ENCODE results near the gene CROCC.
"Not testable (repeated sequence)": the region's sequence is repeated elsewhere in the genome, so short reads cannot be mapped to it uniquely, and the experiment has no call there.

Gene CROCC

DNA sequence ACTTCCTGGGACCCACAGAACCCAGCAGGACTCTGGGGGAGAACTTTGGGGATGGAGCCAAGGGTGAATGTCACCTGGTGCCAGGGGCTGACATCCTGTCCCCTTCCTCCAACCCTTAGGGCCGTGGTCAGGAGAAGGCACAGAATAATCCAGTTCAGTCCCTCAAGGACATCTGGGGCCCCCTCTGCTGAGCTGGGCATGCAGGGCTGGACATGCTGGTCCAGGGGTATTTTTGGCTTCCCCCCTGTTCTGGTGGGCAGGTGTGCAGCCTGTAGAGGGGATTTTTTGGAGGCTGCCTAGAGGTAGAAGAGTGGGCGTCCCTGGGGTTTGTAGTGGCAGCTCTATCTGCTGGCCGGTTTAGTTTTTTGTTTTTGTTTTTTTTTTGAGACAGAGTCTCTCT lies 3.4 kb upstream of the CROCC start:
- H3K4me3 ChIP-seq (ENCODE audit: low read depth, low read length), result no peak overlapping the region
- TF ChIP-seq, protein P1, sequence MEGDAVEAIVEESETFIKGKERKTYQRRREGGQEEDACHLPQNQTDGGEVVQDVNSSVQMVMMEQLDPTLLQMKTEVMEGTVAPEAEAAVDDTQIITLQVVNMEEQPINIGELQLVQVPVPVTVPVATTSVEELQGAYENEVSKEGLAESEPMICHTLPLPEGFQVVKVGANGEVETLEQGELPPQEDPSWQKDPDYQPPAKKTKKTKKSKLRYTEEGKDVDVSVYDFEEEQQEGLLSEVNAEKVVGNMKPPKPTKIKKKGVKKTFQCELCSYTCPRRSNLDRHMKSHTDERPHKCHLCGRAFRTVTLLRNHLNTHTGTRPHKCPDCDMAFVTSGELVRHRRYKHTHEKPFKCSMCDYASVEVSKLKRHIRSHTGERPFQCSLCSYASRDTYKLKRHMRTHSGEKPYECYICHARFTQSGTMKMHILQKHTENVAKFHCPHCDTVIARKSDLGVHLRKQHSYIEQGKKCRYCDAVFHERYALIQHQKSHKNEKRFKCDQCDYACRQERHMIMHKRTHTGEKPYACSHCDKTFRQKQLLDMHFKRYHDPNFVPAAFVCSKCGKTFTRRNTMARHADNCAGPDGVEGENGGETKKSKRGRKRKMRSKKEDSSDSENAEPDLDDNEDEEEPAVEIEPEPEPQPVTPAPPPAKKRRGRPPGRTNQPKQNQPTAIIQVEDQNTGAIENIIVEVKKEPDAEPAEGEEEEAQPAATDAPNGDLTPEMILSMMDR (IDR thresholded peaks at IDR 0.05; ENCODE audit: low read depth, low read length), result no peak

DNA sequence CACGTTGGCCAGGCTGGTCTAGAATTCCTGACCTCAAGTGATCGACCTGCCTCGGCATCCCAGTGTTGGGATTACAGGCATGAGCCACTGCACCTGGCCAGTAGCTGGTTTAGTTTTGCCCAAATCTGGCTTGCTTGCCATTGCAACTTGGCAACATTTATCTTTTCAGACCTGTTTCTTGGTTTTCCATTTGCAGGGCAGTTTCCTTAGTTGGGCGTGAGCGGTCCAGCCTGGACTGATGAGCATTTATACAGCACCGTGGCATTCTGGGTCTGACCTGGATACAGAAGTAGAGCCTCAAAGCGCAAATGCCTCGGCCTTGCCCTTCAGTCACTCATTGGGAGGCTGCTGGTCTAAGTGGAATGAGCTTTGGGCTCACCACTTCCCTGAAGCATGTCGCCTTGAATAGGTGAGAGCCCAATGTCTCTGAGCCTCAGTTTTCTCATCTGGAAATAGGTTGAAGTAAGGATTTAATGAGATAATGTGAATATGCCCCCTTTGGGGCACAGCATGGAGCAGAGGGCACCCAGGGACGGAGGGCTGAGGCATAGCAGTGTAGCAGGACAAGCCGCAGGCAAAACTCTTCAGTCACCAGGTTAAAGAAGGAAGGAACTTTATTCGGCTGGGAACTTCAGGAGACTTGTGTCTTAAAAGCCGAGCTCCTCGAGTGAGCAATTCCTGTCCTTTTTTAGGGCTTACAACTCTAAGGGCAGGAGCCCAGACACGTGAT lies 2.6 kb upstream of the CROCC start:
- not testable (repeated sequence) for H3K4me3 ChIP-seq (ENCODE audit: low read depth, low read length)

DNA sequence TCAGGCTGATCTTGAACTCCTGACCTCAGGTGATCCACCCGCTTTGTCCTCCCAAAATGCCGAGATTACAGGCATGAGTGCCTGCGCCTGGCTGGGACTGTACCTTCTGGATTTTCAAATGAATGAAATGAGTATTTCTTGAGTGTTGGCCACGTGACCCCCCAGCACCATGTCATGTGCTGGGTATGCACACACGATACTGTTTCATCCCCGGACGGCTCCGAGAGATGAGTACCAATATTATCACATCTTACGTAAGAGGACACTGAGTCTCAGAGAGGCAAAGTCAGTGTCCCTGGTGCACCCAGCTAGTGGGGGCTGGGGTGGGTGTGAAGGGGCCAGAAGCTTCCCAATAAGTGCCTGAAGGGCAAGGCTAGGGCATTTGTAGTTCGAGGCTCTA lies 780 bp upstream of the CROCC start:
- TF ChIP-seq, protein P1 (IDR thresholded peaks at IDR 0.05; ENCODE audit: low read depth, low read length), result no peak
- H3K4me3 ChIP-seq (ENCODE audit: low read depth, low read length), result no peak overlapping the region

DNA sequence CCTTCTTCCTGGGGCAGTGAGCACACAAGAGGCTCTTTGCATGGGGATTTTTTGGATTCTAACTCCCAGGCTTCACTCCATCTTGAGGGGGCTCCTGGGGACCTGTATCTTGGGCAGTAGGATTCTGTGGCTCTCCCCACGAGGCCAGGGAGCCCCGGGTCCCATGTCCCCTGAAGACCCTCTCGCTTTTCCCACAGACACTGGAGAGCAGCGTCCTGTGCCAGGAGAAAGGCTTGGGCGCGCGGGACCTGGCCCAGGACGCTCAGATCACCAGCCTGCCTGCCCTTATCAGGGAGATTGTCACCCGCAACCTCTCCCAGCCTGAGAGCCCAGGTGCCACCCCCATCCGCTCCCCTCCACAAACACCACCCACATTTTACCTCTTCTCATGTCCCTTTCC lies 735 bp downstream of the CROCC start:
- TF ChIP-seq, protein P1 (IDR thresholded peaks at IDR 0.05; ENCODE audit: low read depth, low read length), result no peak
- no peak overlapping the region for H3K4me3 ChIP-seq (ENCODE audit: low read depth, low read length)

DNA sequence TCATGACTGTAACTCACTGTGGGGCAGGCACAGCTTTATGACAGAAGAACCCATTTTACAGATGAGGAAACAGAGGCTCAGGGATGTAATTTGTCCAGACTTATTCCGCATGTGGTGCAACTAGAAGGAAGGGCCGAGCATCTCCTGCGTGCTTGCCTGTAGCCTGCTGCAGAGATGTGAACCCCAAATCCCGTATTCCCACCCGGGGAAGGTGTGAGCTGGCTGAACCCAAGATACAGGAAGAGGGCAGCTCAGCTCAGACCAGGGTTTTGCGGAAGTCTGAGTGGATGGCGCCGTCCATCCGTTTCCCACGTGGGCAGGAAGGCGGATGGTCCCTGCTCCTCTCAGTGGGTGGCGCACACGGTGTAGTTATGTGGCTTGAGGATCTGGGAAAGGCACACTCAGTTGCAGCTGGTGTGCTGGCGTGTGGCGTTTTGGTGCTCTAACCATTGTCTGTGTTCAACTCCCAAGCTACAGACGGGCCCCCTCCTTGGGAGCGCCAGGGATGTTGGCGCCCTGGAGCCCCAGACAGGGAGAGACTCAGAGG lies 1.2 kb downstream of the CROCC start:
- H3K4me3 ChIP-seq (ENCODE audit: low read depth, low read length), result no peak overlapping the region
- TF ChIP-seq, protein P1 (IDR thresholded peaks at IDR 0.05; ENCODE audit: low read depth, low read length), result no peak

DNA sequence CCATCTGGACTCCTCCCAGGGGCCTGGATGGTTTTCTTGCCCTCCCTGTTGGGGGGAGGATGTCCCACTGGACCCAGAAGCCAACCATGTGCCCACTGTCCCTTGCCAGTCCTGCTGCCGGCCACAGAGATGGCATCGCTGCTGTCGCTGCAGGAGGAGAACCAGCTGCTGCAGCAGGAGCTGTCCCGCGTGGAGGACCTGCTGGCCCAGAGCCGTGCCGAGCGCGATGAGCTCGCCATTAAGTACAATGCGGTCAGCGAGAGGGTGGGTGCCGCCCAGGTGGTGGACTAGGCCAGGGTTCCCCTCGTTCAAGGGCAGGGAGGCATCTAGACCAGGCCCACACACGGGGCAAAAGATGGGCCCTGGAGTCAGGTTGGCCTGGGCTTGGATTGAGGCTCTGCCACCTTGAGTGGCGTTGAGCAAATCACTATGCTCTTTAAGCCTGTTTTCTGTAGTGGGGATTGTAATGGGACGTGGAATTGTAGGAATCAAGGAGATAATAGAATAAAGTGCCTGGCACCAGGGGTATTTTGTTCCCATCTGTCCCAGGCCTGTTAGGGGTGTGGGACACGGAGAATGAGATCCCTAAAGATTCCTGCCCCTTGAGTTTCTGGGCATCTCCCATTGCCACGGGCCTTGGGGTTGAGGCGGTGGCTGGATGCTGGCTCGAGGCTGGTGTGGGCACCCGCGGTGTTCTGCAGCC lies 2.6 kb downstream of the CROCC start:
- TF ChIP-seq, protein P1 (IDR thresholded peaks at IDR 0.05; ENCODE audit: low read depth, low read length), result no peak

DNA sequence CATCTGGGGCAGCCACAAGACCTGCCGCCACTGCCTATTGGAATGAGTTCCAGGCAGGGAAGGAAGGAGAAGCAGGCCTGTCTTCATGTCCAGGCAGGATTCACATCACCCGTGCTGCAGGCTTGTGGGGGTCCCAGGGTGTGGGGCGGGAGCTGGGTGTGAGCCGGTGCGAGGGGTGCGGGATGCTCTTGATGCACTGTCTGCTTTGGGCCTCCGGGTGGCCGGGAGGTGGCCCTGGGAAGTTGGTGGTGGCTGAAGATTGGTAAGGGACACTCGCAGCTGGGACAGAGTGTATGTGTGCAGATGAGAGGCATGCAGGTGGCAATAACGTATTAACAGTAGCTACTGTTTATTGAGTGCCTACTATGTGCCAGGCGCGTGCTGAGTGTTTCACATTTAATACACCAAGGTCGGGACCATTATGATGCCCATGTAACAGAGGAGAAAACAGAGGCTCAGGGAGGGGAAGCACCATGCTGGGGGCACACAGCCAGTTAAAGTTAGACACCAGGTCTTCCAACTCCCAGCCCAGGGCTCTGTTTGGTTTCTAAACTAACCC lies 3.3 kb downstream of the CROCC start:
- no peak overlapping the region for H3K4me3 ChIP-seq (ENCODE audit: low read depth, low read length)
- TF ChIP-seq, protein P1 (IDR thresholded peaks at IDR 0.05; ENCODE audit: low read depth, low read length), result peak; percentile 8; the same call in 1 of the 2 replicates

More for the DNA sequence above, 2.6 kb downstream of the CROCC start:
- H3K4me3 ChIP-seq (ENCODE audit: low read depth, low read length), result no peak overlapping the region

Data from WI38 (cell line).